SK-N-SH treated with all-trans-retinoic acid at 6 μM for 48 hours (cell line): ENCODE data around the gene PRR13.
A peak's percentile ranks its signal among the peaks of the same experiment; 100 is the strongest.

Source experiments
- ATAC-seq: fragments of 200-7000 bp; cut with Tn5 transposase; 3 replicates; pipeline ENCODE4 v1.9.1; 2020; ENCODE audit warnings: mild to moderate bottlenecking, moderate library complexity
- ARNTL ChIP-seq: fragments of 450-650 bp; formaldehyde crosslinking; IDR thresholded peaks from 2 replicates; pipeline ENCODE4 v1.5.0; 2020; ENCODE audit warnings: low read depth, mild to moderate bottlenecking, moderate library complexity, borderline replicate concordance
- BACH2 ChIP-seq: fragments of 250-450 bp; sonication (Bioruptor Pico); IDR thresholded peaks from 2 replicates; pipeline ENCODE4 v1.9.0; 2021; ENCODE audit warnings: mild to moderate bottlenecking, borderline replicate concordance
- CREB5 ChIP-seq: fragments of 250-450 bp; sonication (Bioruptor Pico); IDR thresholded peaks from 2 replicates; pipeline ENCODE4 v1.5.1; 2020; ENCODE audit warnings: low read depth, mild to moderate bottlenecking, moderate library complexity
- CSDC2 ChIP-seq: fragments of 250-450 bp; sonication (Bioruptor Pico); IDR thresholded peaks from 2 replicates; pipeline ENCODE4 v1.5.0; 2020; ENCODE audit warnings: mild to moderate bottlenecking, moderate library complexity
- CSRNP3 ChIP-seq: fragments of 250-450 bp; sonication (Bioruptor Pico); IDR thresholded peaks from 2 replicates; pipeline ENCODE4 v1.5.1; 2021; ENCODE audit warnings: mild to moderate bottlenecking, moderate library complexity
- ESRRG ChIP-seq: fragments of 250-450 bp; sonication (Bioruptor Pico); IDR thresholded peaks from 2 replicates; pipeline ENCODE4 v1.6.1; 2021; ENCODE audit warnings: mild to moderate bottlenecking
- GLIS3 ChIP-seq: fragments of 250-450 bp; sonication (Bioruptor Pico); IDR thresholded peaks from 2 replicates; pipeline ENCODE4 v1.5.0; 2020; ENCODE audit warnings: mild to moderate bottlenecking, moderate library complexity
- ISL1 ChIP-seq: fragments of 250-450 bp; sonication (Bioruptor Pico); IDR thresholded peaks from 2 replicates; pipeline ENCODE4 v2.1.2; 2022; ENCODE audit warnings: mild to moderate bottlenecking, moderate library complexity
- OSR1 ChIP-seq: fragments of 250-450 bp; sonication (Bioruptor Pico); IDR thresholded peaks from 2 replicates; pipeline ENCODE4 v1.8.0; 2022; ENCODE audit warnings: moderate library complexity, mild to moderate bottlenecking, inconsistent platforms
- PATZ1 ChIP-seq: fragments of 250-450 bp; sonication (Bioruptor Pico); IDR thresholded peaks from 2 replicates; pipeline ENCODE4 v1.8.0; 2020; ENCODE audit warnings: mild to moderate bottlenecking, moderate library complexity, borderline replicate concordance
- POU6F1 ChIP-seq: fragments of 250-450 bp; sonication (Bioruptor Pico); IDR thresholded peaks from 2 replicates; pipeline ENCODE4 v1.8.0; 2021; ENCODE audit warnings: low read depth, mild to moderate bottlenecking, moderate library complexity, borderline replicate concordance
- PPARA ChIP-seq: fragments of 250-450 bp; sonication (Bioruptor Pico); IDR thresholded peaks from 2 replicates; pipeline ENCODE4 v1.5.0; 2020; ENCODE audit warnings: mild to moderate bottlenecking, borderline replicate concordance
- RARB ChIP-seq: fragments of 250-450 bp; sonication (Bioruptor Pico); IDR thresholded peaks from 2 replicates; pipeline ENCODE4 v1.8.0; 2021; ENCODE audit warnings: mild to moderate bottlenecking, moderate library complexity
- SNAI2 ChIP-seq: fragments of 250-450 bp; sonication (Bioruptor Pico); IDR thresholded peaks from 2 replicates; pipeline ENCODE4 v1.5.0; 2020; ENCODE audit warnings: mild to moderate bottlenecking, moderate library complexity
- TCF4 ChIP-seq: fragments of 250-450 bp; sonication (Bioruptor Pico); IDR thresholded peaks from 2 replicates; pipeline ENCODE4 v1.8.0; 2021; ENCODE audit warnings: mild to moderate bottlenecking, moderate library complexity, borderline replicate concordance
- TOX ChIP-seq: fragments of 250-450 bp; sonication (Bioruptor Pico); IDR thresholded peaks from 2 replicates; pipeline ENCODE4 v1.8.0; 2021; ENCODE audit warnings: mild to moderate bottlenecking, moderate library complexity, borderline replicate concordance
- ZC3H10 ChIP-seq: fragments of 250-450 bp; sonication (Bioruptor Pico); IDR thresholded peaks from 2 replicates; pipeline ENCODE4 v1.5.1; 2021; ENCODE audit warnings: mild to moderate bottlenecking, moderate library complexity
- ZFP3 ChIP-seq: fragments of 250-450 bp; sonication (Bioruptor Pico); IDR thresholded peaks from 2 replicates; pipeline ENCODE4 v1.5.0; 2020; ENCODE audit warnings: mild to moderate bottlenecking, moderate library complexity
- ZFP30 ChIP-seq: fragments of 450-650 bp; formaldehyde crosslinking; IDR thresholded peaks from 2 replicates; pipeline ENCODE4 v1.5.0; 2022; ENCODE audit warnings: mild to moderate bottlenecking, moderate library complexity
- ZNF565 ChIP-seq: fragments of 450-650 bp; formaldehyde crosslinking; conservative IDR thresholded peaks from 2 replicates; pipeline ENCODE4 v1.5.0; 2020; ENCODE audit warnings: low read depth, mild to moderate bottlenecking, moderate library complexity
- ZNF70 ChIP-seq: fragments of 450-650 bp; formaldehyde crosslinking; IDR thresholded peaks from 2 replicates; pipeline ENCODE4 v1.5.0; 2020; ENCODE audit warnings: mild to moderate bottlenecking, moderate library complexity
- ZNF8 ChIP-seq: fragments of 450-650 bp; formaldehyde crosslinking; IDR thresholded peaks from 2 replicates; pipeline ENCODE4 v1.5.0; 2020; ENCODE audit warnings: mild to moderate bottlenecking, moderate library complexity

Gene PRR13

GRCh38 chr12:53451661-53452158 lies 10.2 kb downstream of the PRR13 start, which contains the start of gene PCBP2:
Gene PCBP2, plus strand, starts transcription at chr12:53452102. Its CDS starts 2,699 bp downstream, at chr12:53454801.
- no peak for TF ChIP-seq CSDC2 (CRISPR knock-in tag)
- no peak for TF ChIP-seq GLIS3 (CRISPR knock-in tag)
- no peak for TF ChIP-seq ESRRG (CRISPR knock-in tag)
- no peak for TF ChIP-seq CREB5 (CRISPR knock-in tag)
- no peak for TF ChIP-seq ZC3H10 (CRISPR knock-in tag)
- no peak for TF ChIP-seq OSR1 (CRISPR knock-in tag)
- TF ChIP-seq ZFP3: no peak
- no peak for TF ChIP-seq CSRNP3 (CRISPR knock-in tag)
- no peak for TF ChIP-seq POU6F1 (CRISPR knock-in tag)
- TF ChIP-seq ZNF565: no peak
- no peak for TF ChIP-seq BACH2
- TF ChIP-seq RARB (CRISPR knock-in tag): no peak
- TF ChIP-seq TOX (CRISPR knock-in tag): no peak
- TF ChIP-seq ZFP30: no peak
- no peak for TF ChIP-seq ZNF8 (CRISPR knock-in tag)
- no peak for TF ChIP-seq TCF4 (CRISPR knock-in tag)
- TF ChIP-seq ISL1 (CRISPR knock-in tag): no peak
- peak; percentile 96 for ATAC-seq

- no peak for TF ChIP-seq ZFP30
- TF ChIP-seq CREB5 (CRISPR knock-in tag): 0 out of 2 replicates have a peak, but pooled peaks have one; percentile 15
- 0 out of 2 replicates have a peak, but pooled peaks have one; percentile 14 for TF ChIP-seq ZNF8 (CRISPR knock-in tag)
- peak; percentile 90; the same call in 1 of the 2 replicates for TF ChIP-seq PATZ1 (CRISPR knock-in tag)
- peak; percentile 68 for ATAC-seq
Measured at GRCh38 chr12:53452159-53453077, 10.9 kb downstream of the PRR13 start.

GRCh38 chr12:53453953-53454640 lies 12.6 kb downstream of the PRR13 start:
- no peak for TF ChIP-seq ARNTL (CRISPR knock-in tag)
- TF ChIP-seq SNAI2: no peak
- TF ChIP-seq CREB5 (CRISPR knock-in tag): no peak
- no peak for TF ChIP-seq ZNF8 (CRISPR knock-in tag)
- no peak for TF ChIP-seq ZNF565
- no peak for TF ChIP-seq TCF4 (CRISPR knock-in tag)
- TF ChIP-seq CSRNP3 (CRISPR knock-in tag): no peak
- TF ChIP-seq ZNF70 (CRISPR knock-in tag): no peak
- TF ChIP-seq ESRRG (CRISPR knock-in tag): no peak
- TF ChIP-seq BACH2: no peak
- TF ChIP-seq TOX (CRISPR knock-in tag): no peak
- TF ChIP-seq GLIS3 (CRISPR knock-in tag): no peak
- no peak for TF ChIP-seq ISL1 (CRISPR knock-in tag)
- no peak for TF ChIP-seq PPARA
- ATAC-seq: no peak
